Ectodermal cell (in vitro differentiated cells): Measurements from ENCODE around the gene LONRF3.
"Not testable (repeated sequence)": the region's sequence is repeated elsewhere in the genome, so short reads cannot be mapped to it uniquely, and the experiment has no call there.

Experiments
- H3K27ac ChIP-seq: 2 replicates; pipeline ENCODE4 v1.7.0; 2013; ENCODE audit warnings: mild to moderate bottlenecking, low read depth, low read length; ENCODE audit not compliant: insufficient read depth, poor library complexity, severe bottlenecking
- H3K27me3 ChIP-seq: 2 replicates; pipeline ENCODE4 v1.7.0; 2013; ENCODE audit warnings: mild to moderate bottlenecking, low read length; ENCODE audit not compliant: insufficient read depth, control insufficient read depth, poor library complexity, severe bottlenecking
- H3K36me3 ChIP-seq: one replicate; pipeline ENCODE4 v1.7.0; 2013; ENCODE audit warnings: low read length; ENCODE audit not compliant: control insufficient read depth, insufficient read depth
- H3K4me1 ChIP-seq: one replicate; pipeline ENCODE4 v1.7.0; 2013; ENCODE audit warnings: low read length; ENCODE audit not compliant: control insufficient read depth, insufficient read depth
- H3K4me3 ChIP-seq: 2 replicates; pipeline ENCODE4 v1.7.0; 2013; ENCODE audit warnings: low read depth, low read length, control low read depth; ENCODE audit not compliant: insufficient read depth
- H3K9me3 ChIP-seq: 2 replicates; pipeline ENCODE4 v1.7.0; 2013; ENCODE audit warnings: mild to moderate bottlenecking, low read length, moderate library complexity; ENCODE audit not compliant: control insufficient read depth
- WGBS, 2 experiments: methylation state at CpG; one replicate each; pipeline ENCODE4 v1.1.7; 2013; ENCODE audit warnings: missing lambda C conversion rate in 2 of 2; 5-methylcytosine and 5-hydroxymethylcytosine counted together

The LONRF3 gene

GRCh38 chrX:119009071-119009470 is 34.7 kb downstream of the LONRF3 start:
- no peaks in the 10 kb centered on the region for H3K36me3 ChIP-seq
- H3K4me1 ChIP-seq, result no peaks in the 10 kb centered on the region
- H3K4me3 ChIP-seq, result no peak overlapping the region
- no peaks in the 10 kb centered on the region for H3K9me3 ChIP-seq
- WGBS, 2 experiments, result 90 to 91% methylated on average over 3 to 4 of the region's 4 CpGs
- H3K27me3 ChIP-seq, result no peaks in the 10 kb centered on the region
- H3K27ac ChIP-seq, result no peak overlapping the region

GRCh38 chrX:119010491-119010890 is 36.1 kb downstream of the LONRF3 start:
- H3K36me3 ChIP-seq, result no peaks in the 10 kb centered on the region
- no peak overlapping the region for H3K27ac ChIP-seq
- H3K27me3 ChIP-seq, result no peaks in the 10 kb centered on the region
- WGBS, 2 experiments, result 84 to 91% methylated on average over 4 to 5 of the region's 5 CpGs
- no peak overlapping the region for H3K4me3 ChIP-seq
- no peaks in the 10 kb centered on the region for H3K9me3 ChIP-seq
- no peaks in the 10 kb centered on the region for H3K4me1 ChIP-seq

DNA sequence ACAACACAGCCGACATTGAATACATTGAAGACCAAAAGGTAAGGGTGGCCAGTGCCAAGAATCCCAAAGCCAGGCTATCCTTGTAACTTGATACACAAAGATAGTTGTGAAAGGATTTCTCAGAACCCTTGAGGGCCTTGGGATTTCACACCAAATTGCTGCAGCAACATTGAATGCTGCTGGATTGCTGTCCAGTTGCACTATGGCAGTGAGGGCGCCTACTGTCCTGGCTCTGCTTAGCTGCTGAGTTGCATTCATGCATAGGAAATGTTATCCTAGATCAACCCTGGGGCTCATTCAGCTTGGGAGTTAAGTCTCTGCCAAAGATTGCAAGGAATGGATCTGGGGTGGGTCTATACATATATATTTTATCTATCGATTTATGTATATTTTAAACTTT is 38.7 kb downstream of the LONRF3 start:
- WGBS, 2 experiments, result 93 to 97% methylated on average over 2 of the region's 3 CpGs
- no peaks in the 10 kb centered on the region for H3K4me1 ChIP-seq

DNA sequence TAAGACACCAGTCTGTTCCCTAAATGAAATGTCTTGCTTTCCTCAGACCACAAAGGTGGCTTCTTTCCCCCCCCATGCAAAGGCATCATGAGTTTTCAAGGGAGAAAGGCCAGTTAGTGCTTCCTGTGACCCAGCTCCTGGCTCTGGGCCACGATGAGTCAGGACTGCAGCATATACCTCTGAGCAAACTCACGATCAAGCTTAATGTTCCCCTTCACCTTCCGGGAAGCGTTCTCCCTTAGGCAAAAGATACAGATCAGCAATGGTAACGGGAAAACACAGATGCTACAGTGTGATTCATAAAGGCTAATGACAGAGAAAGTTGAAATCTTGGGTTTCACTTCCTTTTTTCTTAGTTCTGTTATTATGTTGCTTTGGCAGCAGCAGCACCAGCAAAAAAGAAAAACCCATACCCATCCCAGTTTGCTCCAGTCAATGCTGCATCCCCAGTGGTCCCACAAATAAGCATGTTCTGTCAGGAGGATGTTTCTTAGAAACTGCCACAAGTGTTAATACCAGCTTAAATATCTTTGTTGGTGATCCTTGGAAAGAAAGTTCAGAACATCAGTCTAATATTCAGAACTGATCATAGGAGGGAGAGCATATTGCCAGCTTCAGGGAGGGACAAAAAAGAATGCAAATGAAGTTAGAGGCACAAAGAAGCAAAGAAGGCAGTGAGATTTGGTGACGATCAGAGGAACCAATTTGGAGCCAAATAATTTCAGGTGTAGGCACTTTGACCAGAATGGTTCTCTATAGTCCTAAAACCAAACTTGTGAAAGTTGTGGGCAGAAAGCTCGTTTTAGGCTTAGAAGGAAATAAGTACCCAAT is 41.2 kb downstream of the LONRF3 start:
- no peak overlapping the region for H3K4me3 ChIP-seq
- no peaks in the 10 kb centered on the region for H3K4me1 ChIP-seq
- no peak overlapping the region for H3K27ac ChIP-seq
- no peaks in the 10 kb centered on the region for H3K36me3 ChIP-seq
- no peaks in the 10 kb centered on the region for H3K27me3 ChIP-seq
- H3K9me3 ChIP-seq, result no peaks in the 10 kb centered on the region
- 89 to 97% methylated on average over 7 of the region's 7 CpGs for WGBS, 2 experiments

More for the DNA sequence above, 38.7 kb downstream of the LONRF3 start:
- Histone ChIP-seq H3K27me3 (no peaks in the 10 kb centered on the region), H3K36me3 (no peaks in the 10 kb centered on the region), H3K27ac (no peak overlapping the region), H3K4me3 (no peak overlapping the region), H3K9me3 (no peaks in the 10 kb centered on the region)

DNA sequence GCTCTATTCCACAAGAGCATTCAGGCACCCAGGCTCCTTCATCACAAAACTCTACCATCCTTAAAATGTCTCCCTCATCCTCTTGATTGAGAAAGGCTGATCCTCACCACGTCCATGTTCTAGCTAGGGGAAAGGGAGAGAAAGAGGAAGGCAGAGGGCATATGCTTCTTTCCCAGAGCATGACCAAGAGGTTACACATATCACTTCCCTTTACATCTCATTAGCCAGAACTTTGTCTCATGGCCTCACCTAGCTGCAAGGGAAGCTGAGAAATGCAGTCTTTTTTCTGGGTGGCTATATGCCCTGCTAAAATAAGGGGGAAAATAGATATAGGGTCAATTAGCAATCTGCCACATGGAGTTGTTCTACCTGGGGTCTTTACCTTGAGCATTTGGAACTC is 42.7 kb downstream of the LONRF3 start:
- no peaks in the 10 kb centered on the region for H3K36me3 ChIP-seq

DNA sequence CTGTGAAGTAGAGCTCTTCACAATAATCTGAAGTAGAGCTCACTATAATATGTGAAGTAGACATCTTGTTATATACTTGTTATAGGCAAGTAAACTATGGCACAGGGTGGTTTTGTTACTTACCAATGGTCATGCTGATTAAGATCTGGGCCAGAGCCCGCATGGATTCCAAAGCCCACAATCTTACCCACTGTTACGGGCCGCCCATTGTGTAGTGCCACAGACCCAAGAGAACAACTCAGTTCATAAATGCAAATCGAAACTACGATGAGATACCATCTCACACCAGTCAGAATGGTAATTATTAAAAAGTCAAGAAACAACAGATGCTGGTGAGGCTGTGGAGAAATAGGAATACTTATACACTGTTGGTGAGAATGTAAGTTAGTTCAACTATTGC is 51.5 kb downstream of the LONRF3 start:
- Histone ChIP-seq H3K27me3 (no peaks in the 10 kb centered on the region), H3K4me1 (no peaks in the 10 kb centered on the region), H3K9me3 (no peaks in the 10 kb centered on the region), H3K4me3 (no peak overlapping the region), H3K27ac (no peak overlapping the region), H3K36me3 (no peaks in the 10 kb centered on the region)
- WGBS, 2 experiments, result 86 to 94% methylated on average over 3 to 4 of the region's 5 CpGs

More for the DNA sequence above, 42.7 kb downstream of the LONRF3 start:
- Histone ChIP-seq H3K27ac (no peak overlapping the region), H3K4me3 (no peak overlapping the region), H3K9me3 (no peaks in the 10 kb centered on the region), H3K4me1 (no peaks in the 10 kb centered on the region), H3K27me3 (no peaks in the 10 kb centered on the region)
- WGBS, 2 experiments, result 80% methylated on average over 1 of the region's 1 CpG; no CpG with 5 or more reads in 1 of the 2 experiments

DNA sequence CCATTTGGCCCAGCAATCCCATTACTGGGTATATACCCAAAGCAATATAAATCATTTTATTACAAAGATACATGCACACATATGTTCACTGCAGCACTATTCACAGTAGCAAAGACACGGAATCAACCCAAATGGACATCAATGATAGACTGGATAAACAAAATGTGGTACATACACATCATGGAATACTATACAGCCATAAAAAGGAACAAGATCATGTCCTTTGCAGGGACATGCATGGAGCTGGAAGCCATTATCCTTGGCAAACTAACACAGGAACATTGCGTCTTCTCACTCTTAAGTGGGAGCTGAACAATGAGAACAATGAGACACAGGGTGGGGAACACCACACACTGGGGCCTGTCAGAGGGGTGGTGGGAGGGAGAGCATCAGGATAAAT is 51.9 kb downstream of the LONRF3 start:
- WGBS, 2 experiments, result 88 to 92% methylated on average over 1 to 2 of the region's 2 CpGs

DNA sequence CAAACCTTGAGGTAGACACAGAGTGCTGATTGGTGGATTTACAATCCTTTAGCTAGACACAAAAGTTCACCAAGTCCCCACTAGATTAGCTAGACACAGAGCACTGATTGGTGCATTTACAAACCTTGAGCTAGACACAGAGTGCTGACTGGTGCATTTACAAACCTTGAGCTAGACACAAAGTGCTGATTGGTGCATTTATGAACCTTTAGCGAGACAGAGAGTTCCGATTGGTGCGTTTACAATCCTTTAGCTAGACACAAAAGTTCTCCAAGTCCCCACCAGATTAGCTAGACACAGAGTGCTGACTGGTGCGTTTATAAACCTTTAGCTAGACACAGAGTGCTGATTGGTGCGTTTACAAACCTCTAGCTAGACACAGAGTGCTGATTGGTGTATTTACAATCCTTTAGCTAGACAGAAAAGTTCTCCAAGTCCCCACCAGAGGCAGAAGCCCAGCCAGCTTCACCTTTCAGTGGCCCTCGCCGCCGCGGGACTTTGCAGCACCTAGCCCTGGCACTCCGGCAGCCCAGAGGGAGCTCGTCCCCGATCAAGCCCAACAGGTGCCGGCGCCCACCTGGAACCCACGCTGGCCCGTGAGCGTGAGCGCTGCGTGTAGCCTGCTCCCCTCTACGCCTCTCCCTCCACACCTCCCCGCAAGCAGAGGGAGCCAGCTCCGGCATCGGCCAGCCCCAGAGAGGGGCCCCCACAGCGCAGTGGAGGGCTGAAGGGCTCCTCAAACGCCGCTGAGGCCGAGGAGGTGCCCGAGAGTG is 53.7 kb downstream of the LONRF3 start:
- H3K27ac ChIP-seq, H3K27me3 ChIP-seq, H3K4me1 ChIP-seq, H3K4me3 ChIP-seq, H3K36me3 ChIP-seq, H3K9me3 ChIP-seq: not testable (repeated sequence)
- WGBS, 2 experiments, result 95 to 96% methylated on average over 26 to 28 of the region's 28 CpGs

More for the DNA sequence above, 51.9 kb downstream of the LONRF3 start:
- H3K9me3 ChIP-seq, H3K36me3 ChIP-seq, H3K27me3 ChIP-seq, H3K27ac ChIP-seq, H3K4me1 ChIP-seq, H3K4me3 ChIP-seq: not testable (repeated sequence)

- H3K9me3 ChIP-seq, result no peaks in the 10 kb centered on the region
- no peak overlapping the region for H3K4me3 ChIP-seq
- H3K27ac ChIP-seq, result no peak overlapping the region
- 75 to 100% methylated on average over 1 of the region's 1 CpG for WGBS, 2 experiments
- no peaks in the 10 kb centered on the region for H3K36me3 ChIP-seq
- no peaks in the 10 kb centered on the region for H3K4me1 ChIP-seq
- H3K27me3 ChIP-seq, result no peaks in the 10 kb centered on the region
These were observed 54.4 kb downstream of the LONRF3 start for GRCh38 chrX:119028733-119029330.

DNA sequence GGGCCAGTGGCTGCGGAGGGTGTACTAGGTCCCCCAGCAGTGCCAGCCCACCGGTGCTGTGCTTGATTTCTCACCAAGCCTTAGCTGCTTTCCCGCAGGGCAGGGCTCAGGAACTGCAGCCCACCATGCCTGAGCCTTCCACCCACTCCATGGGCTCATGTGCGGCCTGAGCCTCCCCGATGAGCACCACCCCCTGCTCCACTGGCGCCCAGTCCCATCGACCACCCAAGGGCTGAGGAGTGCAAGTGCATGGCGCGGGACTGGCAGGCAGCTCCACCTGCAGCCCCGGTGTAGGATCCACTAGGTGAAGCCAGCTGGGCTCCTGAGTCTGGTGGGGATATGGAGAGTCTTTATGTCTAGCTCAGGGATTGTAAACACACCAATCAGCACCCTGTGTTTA is 55.2 kb downstream of the LONRF3 start:
- not testable (repeated sequence) for H3K36me3 ChIP-seq, H3K4me3 ChIP-seq, H3K27me3 ChIP-seq, H3K4me1 ChIP-seq, H3K27ac ChIP-seq, H3K9me3 ChIP-seq
- 96 to 99% methylated on average over 9 of the region's 10 CpGs for WGBS, 2 experiments
